ENCODE results near the gene VRK1. TPM values are rescaled to one million over a fixed set of nuclear protein-coding genes. Genes with fewer than 3 reads are reported as not detected.

The VRK1 gene
- total and polyA plus RNA-seq, 2 of the 8 experiments (the other 6 are each of a cell fraction or from before 2014, with no cell fraction given): 24.2 to 64.8 TPM

DNA sequence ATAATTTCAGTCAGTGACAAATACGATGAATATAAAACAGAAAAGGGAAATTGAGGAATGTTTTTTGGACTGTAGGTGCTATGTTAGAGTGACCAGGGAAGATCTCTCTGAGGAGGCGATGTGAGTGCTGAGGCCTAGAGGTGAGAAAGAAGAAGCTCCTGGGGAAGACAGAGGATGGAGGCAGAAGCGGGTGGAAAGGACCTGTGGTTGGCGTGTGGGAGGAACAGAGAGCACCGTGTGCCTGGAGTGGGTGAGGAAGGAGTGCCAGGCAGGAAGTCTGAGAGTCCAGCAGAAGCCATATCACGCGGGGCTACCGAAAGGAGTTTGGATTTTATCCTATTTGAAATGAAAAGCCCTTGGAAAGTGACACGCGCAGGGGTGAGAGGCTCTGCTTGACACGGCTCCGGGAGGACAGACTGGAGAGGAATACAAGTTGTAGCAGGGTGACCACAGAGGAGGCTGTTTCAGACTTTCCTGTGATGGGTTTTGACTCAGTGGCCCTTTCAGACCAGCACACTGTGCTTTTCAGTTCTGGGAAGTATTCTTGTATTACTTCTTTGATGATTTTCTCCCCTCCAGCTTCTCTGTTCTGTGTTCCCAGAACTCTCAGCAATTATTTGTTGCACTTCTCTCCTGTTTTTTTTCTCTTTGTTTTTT lies 96.9 kb downstream of the VRK1 start:
- H3K79me2 ChIP-seq (ENCODE audit: control insufficient read depth in 1 of 2, insufficient read depth in 2 of 2, low read length in 2 of 2): no peaks in the 10 kb centered on the region
- no peaks in the 10 kb centered on the region for H4K20me1 ChIP-seq (replicated peaks in 1 of 2; ENCODE audit: control insufficient read depth in 1 of 2, insufficient read depth in 2 of 2, low read length in 2 of 2)
- no peak overlapping the region for H2BK15ac ChIP-seq (ENCODE audit: low read length)
- H3K4me1 ChIP-seq (replicated peaks in 1 of 4; ENCODE audit: control insufficient read depth in 3 of 4, insufficient read depth in 4 of 4, low read length in 3 of 4): no peaks in the 10 kb centered on the region
- FAIRE-seq (no peak), DNase-seq (ENCODE audit: low read depth in 1 of 2, low spot score in 2 of 2) (no peak)
- no peak overlapping the region for H3K4me3 ChIP-seq (ENCODE audit: extremely low read depth in 1 of 4, insufficient read depth in 2 of 4, low read depth in 3 of 4, low read length in 4 of 4)
- CTCF ChIA-PET (ENCODE audit: partially characterized antibody): interaction anchor here (0.9 to 1.7 kb wide), 4 partner anchors 16 to 244 kb away, joined by 3 to 5 read pairs (median 4); no protein-coding TSS in a partner anchor
- H4K5ac ChIP-seq (ENCODE audit: insufficient read length, low read depth, low read length): no peak overlapping the region
- H3K36me3 ChIP-seq (ENCODE audit: control insufficient read depth in 2 of 4, insufficient read depth in 4 of 4, low read length in 3 of 4): no peaks in the 10 kb centered on the region
- no peak overlapping the region for H2BK5ac ChIP-seq (ENCODE audit: low read depth, low read length)
- H3K27me3 ChIP-seq (replicated peaks in 1 of 4; ENCODE audit: control insufficient read depth in 3 of 4, extremely low read depth in 1 of 4, insufficient read depth in 3 of 4, low read length in 3 of 4): no peaks in the 10 kb centered on the region
- H2AK5ac ChIP-seq (ENCODE audit: low read depth, low read length): no peak overlapping the region
- no peak overlapping the region for H3K56ac ChIP-seq (replicated peaks; ENCODE audit: insufficient read length, low read depth, low read length)
- 84% methylated on average over 12 of the region's 12 CpGs; no CpG with 5 or more reads in 1 of the 2 experiments for WGBS, 2 experiments (ENCODE audit: extremely low coverage in 1 of 2, insufficient coverage in 1 of 2, insufficient read length in 1 of 2, insufficient replicate concordance in 2 of 2, low coverage in 1 of 2, low lambda C conversion rate in 2 of 2, missing lambda C conversion rate in 1 of 2)
- H3K4me2 ChIP-seq (ENCODE audit: insufficient read depth in 1 of 2, low read depth in 2 of 2, low read length in 2 of 2): no peak overlapping the region
- no peak overlapping the region for H2BK120ac ChIP-seq (replicated peaks; ENCODE audit: low read depth, low read length)
- no peak overlapping the region for H2BK20ac ChIP-seq (ENCODE audit: low read length)
- no peak overlapping the region for H3K9ac ChIP-seq (replicated peaks in 1 of 4; ENCODE audit: extremely low read depth in 1 of 4, low read depth in 3 of 4, low read length in 3 of 4)
- H4K91ac ChIP-seq (replicated peaks; ENCODE audit: insufficient read length, low read length): no peak overlapping the region
- H3K23ac ChIP-seq (ENCODE audit: insufficient read length): no peak overlapping the region
- H4K8ac ChIP-seq (ENCODE audit: extremely low read depth, insufficient read depth, low read length): peak overlapping the region; percentile 57; the same call in 1 of the 2 replicates
- POLR2A ChIA-PET (ENCODE audit: partially characterized antibody): no interaction called here
- H3K23me2 ChIP-seq (ENCODE audit: low read depth, low read length): no peaks in the 10 kb centered on the region
- H2AFZ ChIP-seq (ENCODE audit: low read length): no peak overlapping the region
- no peaks in the 10 kb centered on the region for H3K9me3 ChIP-seq (ENCODE audit: insufficient read depth in 2 of 2, low read depth in 1 of 2, low read length in 1 of 2)
- no peak overlapping the region for H3K4ac ChIP-seq (replicated peaks; ENCODE audit: insufficient read length, low read depth, low read length)
- no peak overlapping the region for H2BK12ac ChIP-seq (ENCODE audit: low read depth, low read length)
- H3K27ac ChIP-seq (ENCODE audit: low read depth, low read length): no peak overlapping the region
- H3K79me1 ChIP-seq (ENCODE audit: low read depth, low read length): no peaks in the 10 kb centered on the region
- no peak overlapping the region for H3K18ac ChIP-seq (ENCODE audit: extremely low read depth, low read length)
- H3K14ac ChIP-seq (ENCODE audit: insufficient read length): no peak overlapping the region
- TF ChIP-seq HDAC2 (IDR thresholded peaks at IDR 0.05; ENCODE audit: borderline replicate concordance in 1 of 2, low read depth in 2 of 2, low read length in 2 of 2) (no peak), SP2 (IDR thresholded peaks at IDR 0.05; ENCODE audit: low read length) (no peak), POU5F1 (IDR thresholded peaks at IDR 0.05; ENCODE audit: low read depth, low read length) (no peak), BCL11A (IDR thresholded peaks at IDR 0.05; ENCODE audit: low read depth in 2 of 2, low read length in 2 of 2) (no peak), SUZ12 (IDR thresholded peaks at IDR 0.05; ENCODE audit: low read length) (no peak), SIN3A (conservative IDR thresholded peaks at IDR 0.05 in 1 of 2, IDR thresholded peaks at IDR 0.05 in 1 of 2; ENCODE audit: low read depth in 1 of 2, low read length in 2 of 2) (no peak), JUND (IDR thresholded peaks at IDR 0.05; ENCODE audit: low read length) (no peak), GTF2F1 (IDR thresholded peaks at IDR 0.05; ENCODE audit: borderline replicate concordance, low read depth, low read length) (no peak), SP4 (IDR thresholded peaks at IDR 0.05; ENCODE audit: low read length) (no peak), KDM1A (IDR thresholded peaks at IDR 0.05; ENCODE audit: borderline replicate concordance, low read length) (no peak), CHD1 (IDR thresholded peaks at IDR 0.05; ENCODE audit: low read depth, low read length) (no peak), CEBPB (IDR thresholded peaks at IDR 0.05; ENCODE audit: low read depth, low read length) (no peak), HDAC6 (IDR thresholded peaks at IDR 0.05; ENCODE audit: low read depth, low read length) (no peak)
- TF ChIP-seq, protein P1, sequence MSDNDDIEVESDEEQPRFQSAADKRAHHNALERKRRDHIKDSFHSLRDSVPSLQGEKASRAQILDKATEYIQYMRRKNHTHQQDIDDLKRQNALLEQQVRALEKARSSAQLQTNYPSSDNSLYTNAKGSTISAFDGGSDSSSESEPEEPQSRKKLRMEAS (IDR thresholded peaks at IDR 0.05): no peak

Data from H1 (cell line).